Upper lobe of left lung (tissue), 4 donors: ENCODE results near the gene PPFIA2.

ENCODE experiments used
- CTCF ChIP-seq, 6 experiments: fragments of 450-650 bp in 4 of 6; fragments of 200-600 bp in 2 of 6; sonication (generic) in 2 of 6; IDR thresholded peaks; one replicate each; pipeline ENCODE4 v1.5.1; 2016 to 2019; ENCODE audit warnings: antibody characterized with exemption in 6 of 6
- EP300 ChIP-seq, 4 donors: sonication (generic); formaldehyde crosslinking; IDR thresholded peaks; one replicate each; pipeline ENCODE4 v1.5.1; 2017; ENCODE audit warnings: antibody characterized with exemption in 4 of 4, control low read depth in 2 of 4
- POLR2A ChIP-seq, 4 donors: fragments of 450-650 bp; IDR thresholded peaks; one replicate each; pipeline ENCODE4 v1.5.1; 2016 to 2017; ENCODE audit warnings: antibody characterized with exemption in 4 of 4, mild to moderate bottlenecking in 2 of 4
- POLR2AphosphoS5 ChIP-seq, 2 donors: sonication (generic); formaldehyde crosslinking; IDR thresholded peaks; one replicate each; pipeline ENCODE4 v1.5.1; 2017; ENCODE audit warnings: antibody characterized with exemption in 2 of 2

- TF ChIP-seq EP300 (IDR thresholded peaks at IDR 0.05) (no peak), CTCF (IDR thresholded peaks at IDR 0.05) (no peak), POLR2AphosphoS5 (IDR thresholded peaks at IDR 0.05) (no peak), POLR2A (IDR thresholded peaks at IDR 0.05) (no peak)
Measured at GRCh38 chr12:81284137-81284536, 475.0 kb downstream of the PPFIA2 start.
